ENCODE measurements around the gene CEP126.

DNA sequence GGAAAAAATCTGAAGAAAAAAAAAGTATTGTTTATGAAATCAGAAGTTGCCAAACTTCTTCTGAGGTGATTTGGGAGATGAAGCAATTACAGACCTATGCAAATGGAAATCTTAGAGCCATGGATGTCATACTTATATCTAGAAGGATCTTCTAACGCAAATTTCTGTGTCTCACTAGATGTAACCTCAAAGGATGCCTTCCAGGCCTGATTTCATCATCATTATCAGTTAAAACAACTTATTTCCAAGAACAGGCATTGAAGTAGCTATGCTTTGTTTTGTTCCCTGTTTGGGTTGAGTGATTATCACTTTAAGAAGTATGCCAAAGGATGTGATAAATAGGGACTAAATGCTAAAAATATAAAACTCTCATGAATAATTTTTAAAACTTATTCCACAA is 45.4 kb downstream of the CEP126 start:
- TF ChIP-seq CREB5 (CRISPR knock-in tag; IDR thresholded peaks at IDR 0.05; ENCODE audit: low read depth): no peak
- TF ChIP-seq ZC3H10 (CRISPR knock-in tag; IDR thresholded peaks at IDR 0.05): no peak
- TF ChIP-seq ZFP30 (CRISPR knock-in tag; IDR thresholded peaks at IDR 0.05): no peak
- TF ChIP-seq TOX (CRISPR knock-in tag; IDR thresholded peaks at IDR 0.05; ENCODE audit: borderline replicate concordance): no peak
- no peak for TF ChIP-seq ARNTL (CRISPR knock-in tag; IDR thresholded peaks at IDR 0.05; ENCODE audit: borderline replicate concordance, low read depth)

All from SK-N-SH treated with all-trans-retinoic acid at 6 μM for 48 hours (cell line).